ENCODE results near the gene ZP3. TPM values are rescaled to one million over a fixed set of nuclear protein-coding genes. Genes with fewer than 3 reads are reported as not detected.
A peak's percentile ranks its signal among the peaks of the same experiment; 100 is the strongest.
"Not testable (repeated sequence)": the region's sequence is repeated elsewhere in the genome, so short reads cannot be mapped to it uniquely, and the experiment has no call there.

Gene ZP3
- total and polyA plus RNA-seq, 8 donors, result 0.46 to 7.1 (median 1.4) TPM; not detected in 4

GRCh38 chr7:76467743-76468404 lies 43.1 kb downstream of the ZP3 start:
- DNase-seq, result peak; percentile 54 to 81
- Histone ChIP-seq H3K36me3 (peaks cover 0 to 10% (median 7%) of the 10 kb centered on the region in 4 donors), H3K4me1 (peaks cover 9 to 34% (median 11%) of the 10 kb centered on the region in 4 donors), H3K27ac (peak overlapping the region in 4 of 5 donors; percentile 9 to 59 (median 51))
- peak in 1 of 3 donors; percentile 60 for TF ChIP-seq POLR2AphosphoS5 (IDR thresholded peaks at IDR 0.05)
- WGBS, 5 donors, result 47 to 60% (median 54%) methylated on average over 10 to 12 of the region's 14 CpGs
- H3K27me3 ChIP-seq; H3K9me3 ChIP-seq; H3K4me3 ChIP-seq; intact Hi-C loops (cut with DNase I; ENCODE audit: low total_unique reads): not testable (repeated sequence)

GRCh38 chr7:76471556-76472221 lies 46.9 kb downstream of the ZP3 start:
- WGBS, 5 donors, result 79 to 94% (median 92%) methylated on average over 2 to 10 of the region's 10 CpGs
- H3K9me3 ChIP-seq; intact Hi-C loops (cut with DNase I; ENCODE audit: low total_unique reads): not testable (repeated sequence)

DNA sequence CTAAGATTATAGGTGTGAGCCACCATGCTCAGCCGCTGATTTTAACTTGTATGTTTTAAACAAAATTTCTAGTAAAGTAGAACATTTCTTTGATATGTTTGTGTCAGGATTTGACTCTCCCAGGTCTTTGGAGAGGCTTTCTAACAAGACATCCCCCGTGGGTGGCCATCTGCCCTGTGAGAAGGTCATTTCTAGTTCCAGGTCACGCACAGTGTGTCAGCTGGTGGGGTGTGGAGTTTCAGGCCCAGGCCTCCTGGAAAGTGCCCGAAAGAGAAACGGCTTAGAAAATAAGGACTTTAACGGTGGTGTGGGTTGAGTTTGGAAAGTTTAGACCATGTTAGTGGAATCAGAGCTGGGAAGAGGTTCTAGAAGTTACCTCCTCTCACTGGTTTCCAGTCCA lies 48.3 kb downstream of the ZP3 start:
- 80 to 97% (median 95%) methylated on average over 1 to 3 of the region's 6 CpGs; no CpG with 5 or more reads in 1 of the 5 donors for WGBS, 5 donors
- H3K4me1 ChIP-seq; H3K4me3 ChIP-seq; H3K27ac ChIP-seq; H3K27me3 ChIP-seq; intact Hi-C loops (cut with DNase I; ENCODE audit: low total_unique reads); DNase-seq; H3K9me3 ChIP-seq: not testable (repeated sequence)
- H3K36me3 ChIP-seq, result peaks cover 0 to 19% (median 8%) of the 10 kb centered on the region in 4 donors

More at GRCh38 chr7:76471556-76472221, 46.9 kb downstream of the ZP3 start:
- H3K27me3 ChIP-seq, DNase-seq, H3K4me3 ChIP-seq, H3K27ac ChIP-seq: not testable (repeated sequence)
- peaks cover 0 to 19% (median 8%) of the 10 kb centered on the region in 4 donors for H3K36me3 ChIP-seq
- H3K4me1 ChIP-seq, result peaks cover 6 to 11% (median 7%) of the 10 kb centered on the region in 4 donors

GRCh38 chr7:76476280-76476679 lies 51.5 kb downstream of the ZP3 start:
- DNase-seq; H3K4me3 ChIP-seq; intact Hi-C loops (cut with DNase I; ENCODE audit: low total_unique reads); H3K27ac ChIP-seq; H3K4me1 ChIP-seq; H3K9me3 ChIP-seq; H3K27me3 ChIP-seq: not testable (repeated sequence)
- H3K36me3 ChIP-seq, result peaks cover 6 to 39% (median 19%) of the 10 kb centered on the region in 4 donors
- 77 to 100% (median 96%) methylated on average over 2 to 3 of the region's 11 CpGs; no CpG with 5 or more reads in 2 of the 5 donors for WGBS, 5 donors

DNA sequence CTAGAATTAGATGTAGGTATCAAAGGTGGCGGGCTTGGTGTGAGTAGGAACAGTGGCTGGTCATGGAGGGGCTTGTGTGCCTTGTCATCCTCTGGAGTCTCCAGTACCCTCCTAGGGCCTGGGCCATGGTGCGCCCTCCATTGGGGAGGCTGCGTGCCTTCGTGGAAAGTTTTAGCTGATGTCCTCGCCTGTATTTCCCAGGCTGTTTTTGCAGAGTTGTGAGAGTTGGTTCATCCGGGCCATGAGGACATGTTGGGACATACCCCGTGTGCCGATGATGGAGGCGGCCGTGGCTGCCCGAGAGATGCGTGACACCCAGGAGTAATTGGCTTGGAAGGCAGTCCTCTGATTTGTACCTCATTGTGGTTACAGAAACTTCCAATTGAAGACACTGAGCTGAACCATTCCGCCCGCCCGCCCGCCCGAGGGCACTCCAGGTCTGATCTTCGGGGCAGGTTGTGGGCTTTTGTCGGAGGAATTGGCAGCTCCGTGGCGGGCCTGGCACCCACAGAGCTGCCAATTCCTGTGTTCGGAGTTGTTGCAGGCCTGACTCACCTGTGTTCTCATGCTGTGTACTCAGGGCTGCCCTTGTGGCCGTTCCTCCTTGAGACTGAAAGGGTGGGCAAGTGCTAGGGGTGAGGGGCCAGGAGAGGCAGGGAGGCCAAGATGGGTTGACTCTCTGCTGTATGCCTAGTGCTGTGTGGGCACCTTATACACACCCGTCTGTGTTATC lies 52.2 kb downstream of the ZP3 start:
- H3K27me3 ChIP-seq; DNase-seq; H3K4me1 ChIP-seq; H3K4me3 ChIP-seq; H3K9me3 ChIP-seq; H3K27ac ChIP-seq; intact Hi-C loops (cut with DNase I; ENCODE audit: low total_unique reads): not testable (repeated sequence)
- peaks cover 6 to 39% (median 17%) of the 10 kb centered on the region in 4 donors for H3K36me3 ChIP-seq
- 83 to 93% (median 90%) methylated on average over 2 to 21 of the region's 24 CpGs for WGBS, 5 donors

DNA sequence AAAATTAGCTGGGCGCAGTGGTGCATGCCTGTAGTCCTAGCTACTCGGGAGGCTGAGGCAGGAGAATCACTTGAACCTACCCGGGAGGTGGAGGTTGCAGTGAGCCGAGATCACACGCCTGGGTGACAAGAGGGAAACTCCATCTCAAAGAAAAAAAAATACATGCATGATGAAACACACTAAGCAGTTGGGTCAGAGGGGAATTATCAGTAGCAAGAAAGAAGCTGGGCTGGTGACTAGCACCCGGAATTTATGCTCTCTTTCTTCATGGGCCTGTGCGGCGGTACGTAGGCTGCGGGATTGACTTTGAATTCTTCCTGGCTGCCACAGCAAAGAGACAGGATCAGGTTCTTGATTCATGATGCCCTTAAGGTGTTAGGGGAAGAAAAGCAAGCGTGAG lies 54.9 kb downstream of the ZP3 start:
- peaks cover 12 to 52% (median 32%) of the 10 kb centered on the region in 4 donors for H3K36me3 ChIP-seq
- H3K27ac ChIP-seq; H3K4me3 ChIP-seq; H3K9me3 ChIP-seq; H3K4me1 ChIP-seq; DNase-seq; H3K27me3 ChIP-seq; intact Hi-C loops (cut with DNase I; ENCODE audit: low total_unique reads): not testable (repeated sequence)
- 68 to 90% (median 79%) methylated on average over 5 to 10 of the region's 11 CpGs for WGBS, 5 donors

GRCh38 chr7:76480403-76481253 lies 55.9 kb downstream of the ZP3 start:
- H3K9me3 ChIP-seq; DNase-seq; H3K4me3 ChIP-seq; H3K4me1 ChIP-seq; H3K27ac ChIP-seq; H3K27me3 ChIP-seq; intact Hi-C loops (cut with DNase I; ENCODE audit: low total_unique reads): not testable (repeated sequence)
- WGBS, 5 donors, result 71 to 82% (median 81%) methylated on average over 16 to 27 of the region's 29 CpGs
- H3K36me3 ChIP-seq, result peaks cover 12 to 48% (median 32%) of the 10 kb centered on the region in 4 donors

DNA sequence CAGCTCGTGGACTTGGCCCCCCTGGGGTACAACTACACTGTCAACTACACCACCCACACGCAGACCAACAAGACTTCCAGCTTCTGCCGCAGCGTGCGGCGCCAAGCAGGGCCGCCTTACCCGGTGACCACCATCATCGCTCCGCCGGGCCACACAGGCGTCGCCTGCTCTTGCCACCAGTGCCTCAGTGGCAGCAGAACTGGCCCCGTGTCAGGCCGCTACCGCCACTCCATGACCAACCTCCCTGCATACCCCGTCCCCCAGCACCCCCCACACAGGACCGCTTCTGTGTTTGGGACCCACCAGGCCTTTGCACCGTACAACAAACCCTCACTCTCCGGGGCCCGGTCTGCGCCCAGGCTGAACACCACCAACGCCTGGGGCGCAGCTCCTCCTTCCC lies 57.9 kb downstream of the ZP3 start:
- H3K36me3 ChIP-seq, result peaks cover 12 to 48% (median 32%) of the 10 kb centered on the region in 4 donors
- H3K27ac ChIP-seq; H3K9me3 ChIP-seq; intact Hi-C loops (cut with DNase I; ENCODE audit: low total_unique reads); H3K4me3 ChIP-seq; DNase-seq; H3K27me3 ChIP-seq; H3K4me1 ChIP-seq: not testable (repeated sequence)
- 94 to 96% (median 95%) methylated on average over 23 to 24 of the region's 24 CpGs for WGBS, 5 donors

DNA sequence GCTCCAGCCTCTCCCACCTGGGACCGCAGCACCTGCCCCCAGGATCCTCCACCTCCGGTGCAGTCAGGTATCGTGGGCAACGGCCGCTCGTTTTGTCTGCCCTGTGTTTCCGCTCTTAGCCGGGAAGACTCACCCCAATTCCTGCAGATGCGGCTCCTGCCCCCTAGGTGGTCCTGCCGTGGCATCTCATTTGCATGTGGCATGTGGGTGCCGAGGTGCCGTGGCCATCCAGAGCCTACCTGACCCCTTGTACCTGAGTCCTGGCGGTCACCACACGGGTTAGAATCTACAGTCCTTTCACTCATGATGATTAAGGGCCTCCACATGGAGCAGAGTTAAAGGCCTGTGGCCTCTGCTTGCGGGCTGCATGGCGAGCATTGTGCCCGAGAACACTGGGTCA lies 58.3 kb downstream of the ZP3 start:
- DNase-seq; H3K4me1 ChIP-seq; H3K9me3 ChIP-seq; intact Hi-C loops (cut with DNase I; ENCODE audit: low total_unique reads); H3K27me3 ChIP-seq; H3K4me3 ChIP-seq; H3K27ac ChIP-seq: not testable (repeated sequence)
- WGBS, 5 donors, result 90 to 97% (median 92%) methylated on average over 8 to 17 of the region's 17 CpGs
- peaks cover 12 to 48% (median 32%) of the 10 kb centered on the region in 4 donors for H3K36me3 ChIP-seq

- H3K27ac ChIP-seq; DNase-seq; H3K27me3 ChIP-seq; H3K4me3 ChIP-seq; intact Hi-C loops (cut with DNase I; ENCODE audit: low total_unique reads); H3K9me3 ChIP-seq; H3K4me1 ChIP-seq: not testable (repeated sequence)
- peaks cover 12 to 44% (median 32%) of the 10 kb centered on the region in 4 donors for H3K36me3 ChIP-seq
- 88 to 93% (median 90%) methylated on average over 6 to 7 of the region's 12 CpGs; no CpG with 5 or more reads in 2 of the 5 donors for WGBS, 5 donors
Measured at GRCh38 chr7:76484456-76484855, 59.7 kb downstream of the ZP3 start.
